SK-MEL-5 (cell line): ENCODE results near the gene GTF3C1. TPM values are rescaled to one million over a fixed set of nuclear protein-coding genes. Genes with fewer than 3 reads are reported as not detected.
"Not testable (repeated sequence)": the region's sequence is repeated elsewhere in the genome, so short reads cannot be mapped to it uniquely, and the experiment has no call there.

ENCODE experiments used
- DNase-seq: peaks from one replicate; pipeline ENCODE4 v3.0.0-alpha.2; 2016; ENCODE audit warnings: low read depth, low spot score
- in situ Hi-C: cut with HindIII; loops from 2 replicates; pipeline ENCODE4 v1.10.0; 2016; ENCODE audit warnings: low sequenced_read_pairs, high pct_unique_total_duplicates, low pct_unique_long_range_greater_than_20kb
- total RNA-seq: library from RNA; depleted of rRNA; stranded (reverse); fragments of >200 nt; shearing (Covaris generic); gene quantifications from 2 replicates; pipeline ENCODE4 v1.2.3, GENCODE V29; 2014

Gene GTF3C1
- total RNA-seq, 1 experiment from 2014 or later, result 33.9 TPM

GRCh38 chr16:27461483-27462171 is 88.1 kb downstream of the GTF3C1 start:
- in situ Hi-C loops, result no loop called here
- DNase-seq, result no peak

- in situ Hi-C loops, result no loop called here
- DNase-seq, result no peak
Measured at GRCh38 chr16:27460663-27461482, 88.8 kb downstream of the GTF3C1 start.

- in situ Hi-C loops, result no loop called here
- DNase-seq, result no peak
Measured at GRCh38 chr16:27460213-27460612, 89.5 kb downstream of the GTF3C1 start.

- in situ Hi-C loops, result no loop called here
- no peak for DNase-seq
Measured at GRCh38 chr16:27458987-27459688, 90.6 kb downstream of the GTF3C1 start.

- DNase-seq, result no peak
- in situ Hi-C loops, result no loop called here
Measured at GRCh38 chr16:27458258-27458657, 91.5 kb downstream of the GTF3C1 start.

GRCh38 chr16:27457605-27457900 is 92.2 kb downstream of the GTF3C1 start:
- DNase-seq, in situ Hi-C loops: not testable (repeated sequence)

- peak; percentile 43 for DNase-seq
- in situ Hi-C loops, result no loop called here
Measured at GRCh38 chr16:27455700-27456099, 94.0 kb downstream of the GTF3C1 start.

GRCh38 chr16:27453494-27453825 is 96.3 kb downstream of the GTF3C1 start:
- DNase-seq, result no peak
- in situ Hi-C loops, result no loop called here

- in situ Hi-C loops, result no loop called here
- no peak for DNase-seq
Measured at GRCh38 chr16:27452569-27453493, 96.9 kb downstream of the GTF3C1 start.

- in situ Hi-C loops, result no loop called here
Measured at GRCh38 chr16:27450196-27450549, 99.5 kb downstream of the GTF3C1 start.

GRCh38 chr16:27449434-27450195 is 100.1 kb downstream of the GTF3C1 start:
- in situ Hi-C loops, result no loop called here
- no peak for DNase-seq

More at GRCh38 chr16:27450196-27450549, 99.5 kb downstream of the GTF3C1 start:
- no peak for DNase-seq

GRCh38 chr16:27448532-27449433 is 100.9 kb downstream of the GTF3C1 start:
- in situ Hi-C loops, result no loop called here
- no peak for DNase-seq

- in situ Hi-C loops, result no loop called here
- DNase-seq, result no peak
Measured at GRCh38 chr16:27447301-27447700, 102.4 kb downstream of the GTF3C1 start.

- no peak for DNase-seq
- in situ Hi-C loops, result no loop called here
Measured at GRCh38 chr16:27446721-27447120, 103.0 kb downstream of the GTF3C1 start.

GRCh38 chr16:27445502-27446175 is 104.1 kb downstream of the GTF3C1 start:
- in situ Hi-C loops, result no loop called here

GRCh38 chr16:27444470-27444869 is 105.2 kb downstream of the GTF3C1 start:
- in situ Hi-C loops, result no loop called here

More at GRCh38 chr16:27445502-27446175, 104.1 kb downstream of the GTF3C1 start:
- no peak for DNase-seq

More at GRCh38 chr16:27444470-27444869, 105.2 kb downstream of the GTF3C1 start:
- DNase-seq, result no peak
